Breast epithelium (tissue), 4 donors: ENCODE data around the gene FER. TPM values are rescaled to one million over a fixed set of nuclear protein-coding genes. Genes with fewer than 3 reads are reported as not detected.
"Not testable (repeated sequence)": the region's sequence is repeated elsewhere in the genome, so short reads cannot be mapped to it uniquely, and the experiment has no call there.

ENCODE experiments used
- DNase-seq, 2 donors: peaks; one replicate each; pipeline ENCODE4 v3.0.0-alpha.2; 2019; ENCODE audit warnings: low spot score in 2 of 2
- H3K27ac ChIP-seq, 2 donors: fragments of 200-600 bp; sonication (generic) in 1 of 2; one replicate each; pipeline ENCODE4 v1.5.1; 2016 to 2019; ENCODE audit warnings: mild to moderate bottlenecking in 1 of 2
- H3K27me3 ChIP-seq, 2 donors: fragments of 200-600 bp; sonication (generic) in 1 of 2; one replicate each; pipeline versions ENCODE4 v1.5.1 to v1.6.0; 2017 to 2019; ENCODE audit warnings: control low read depth in 1 of 2, mild to moderate bottlenecking in 1 of 2
- H3K36me3 ChIP-seq: fragments of 200-600 bp; one replicate; pipeline ENCODE4 v1.5.1; 2019
- H3K4me1 ChIP-seq, 2 donors: fragments of 200-600 bp; sonication (generic); one replicate each; pipeline ENCODE4 v1.5.1; 2016 to 2019; ENCODE audit warnings: control low read depth in 1 of 2
- H3K4me3 ChIP-seq, 3 donors: fragments of 200-600 bp; sonication (generic); 1 replicate in 2 of 3; 2 replicates in 1 of 3; pipeline ENCODE4 v1.5.1; 2016 to 2019; ENCODE audit warnings: mild to moderate bottlenecking in 3 of 3, moderate library complexity in 2 of 3
- H3K9me3 ChIP-seq, 2 donors: fragments of 200-600 bp; sonication (generic) in 1 of 2; one replicate each; pipeline ENCODE4 v1.5.1; 2016 to 2019; ENCODE audit warnings: control low read depth in 1 of 2
- CTCF ChIP-seq, 3 donors: fragments of 450-650 bp; IDR thresholded peaks; one replicate each; pipeline ENCODE4 v1.5.1; 2016 to 2017; ENCODE audit warnings: antibody characterized with exemption in 3 of 3, mild to moderate bottlenecking in 3 of 3, moderate library complexity in 3 of 3
- POLR2A ChIP-seq: fragments of 450-650 bp; IDR thresholded peaks from one replicate; pipeline ENCODE4 v1.6.1; 2016; ENCODE audit warnings: antibody characterized with exemption, mild to moderate bottlenecking, moderate library complexity
- POLR2AphosphoS5 ChIP-seq, 3 donors: sonication (generic); formaldehyde crosslinking; IDR thresholded peaks; one replicate each; pipeline ENCODE4 v1.6.1; 2017; ENCODE audit warnings: antibody characterized with exemption in 3 of 3
- intact Hi-C: fragments of 100-400 bp; cut with DNase I; formaldehyde crosslinking; loops from one replicate; pipeline ENCODE4 v1.15.1; 2023; ENCODE audit warnings: low total_unique reads
- total RNA-seq, 3 donors: library from RNA; depleted of rRNA; stranded (reverse); fragments of >200 nt; gene quantifications; one replicate each; pipeline ENCODE4 v1.1.0, GENCODE V29; 2016

The FER gene
- total RNA-seq, 3 donors from 2014 or later = 24.3 to 27.8 (median 27.2) TPM

- DNase-seq = no peak
- H3K27ac ChIP-seq = no peak overlapping the region
- H3K4me1 ChIP-seq = no peaks in the 10 kb centered on the region
- no peaks in the 10 kb centered on the region for H3K9me3 ChIP-seq
- H3K4me3 ChIP-seq = no peak overlapping the region
- no peaks in the 10 kb centered on the region for H3K27me3 ChIP-seq
- no peaks in the 10 kb centered on the region for H3K36me3 ChIP-seq
- intact Hi-C loops = no loop called here
- TF ChIP-seq CTCF (IDR thresholded peaks at IDR 0.05) (no peak), POLR2A (no peak)
Measured at GRCh38 chr5:108830705-108831276, 83.1 kb downstream of the FER start.

GRCh38 chr5:108836492-108836891, 88.8 kb downstream of the FER start:
- no peak overlapping the region for H3K27ac ChIP-seq
- H3K36me3 ChIP-seq = no peaks in the 10 kb centered on the region
- no peak overlapping the region for H3K4me3 ChIP-seq
- no peaks in the 10 kb centered on the region for H3K27me3 ChIP-seq
- no peaks in the 10 kb centered on the region for H3K4me1 ChIP-seq
- TF ChIP-seq CTCF (IDR thresholded peaks at IDR 0.05) (no peak), POLR2A (no peak), POLR2AphosphoS5 (IDR thresholded peaks at IDR 0.05) (no peak)
- no peak for DNase-seq
- H3K9me3 ChIP-seq = no peaks in the 10 kb centered on the region
- intact Hi-C loops = no loop called here

- not testable (repeated sequence) for H3K4me1 ChIP-seq
Measured at GRCh38 chr5:108842260-108842941, 94.7 kb downstream of the FER start.

GRCh38 chr5:108851129-108851528, 103.4 kb downstream of the FER start:
- not testable (repeated sequence) for H3K9me3 ChIP-seq, DNase-seq

More at GRCh38 chr5:108842260-108842941, 94.7 kb downstream of the FER start:
- H3K36me3 ChIP-seq, intact Hi-C loops, H3K27me3 ChIP-seq, H3K4me3 ChIP-seq, H3K9me3 ChIP-seq, DNase-seq, H3K27ac ChIP-seq: not testable (repeated sequence)

GRCh38 chr5:108857905-108858304, 110.2 kb downstream of the FER start:
- DNase-seq = no peak
- no peak overlapping the region for H3K4me3 ChIP-seq
- no peaks in the 10 kb centered on the region for H3K36me3 ChIP-seq
- intact Hi-C loops = no loop called here
- H3K27me3 ChIP-seq = no peaks in the 10 kb centered on the region
- no peaks in the 10 kb centered on the region for H3K4me1 ChIP-seq
- no peaks in the 10 kb centered on the region for H3K9me3 ChIP-seq
- H3K27ac ChIP-seq = no peak overlapping the region
- no peak for TF ChIP-seq POLR2A
- TF ChIP-seq POLR2AphosphoS5 (IDR thresholded peaks at IDR 0.05) = no peak
- TF ChIP-seq CTCF (IDR thresholded peaks at IDR 0.05) = no peak

More at GRCh38 chr5:108851129-108851528, 103.4 kb downstream of the FER start:
- H3K27ac ChIP-seq, H3K4me3 ChIP-seq, H3K36me3 ChIP-seq, H3K4me1 ChIP-seq, intact Hi-C loops, H3K27me3 ChIP-seq: not testable (repeated sequence)

- intact Hi-C loops = no loop called here
- H3K4me1 ChIP-seq = no peaks in the 10 kb centered on the region
- H3K27me3 ChIP-seq = no peaks in the 10 kb centered on the region
- no peaks in the 10 kb centered on the region for H3K9me3 ChIP-seq
- no peak overlapping the region for H3K4me3 ChIP-seq
- DNase-seq = no peak
- TF ChIP-seq POLR2AphosphoS5 (IDR thresholded peaks at IDR 0.05) (no peak), CTCF (IDR thresholded peaks at IDR 0.05) (no peak), POLR2A (no peak)
- H3K36me3 ChIP-seq = no peaks in the 10 kb centered on the region
- no peak overlapping the region for H3K27ac ChIP-seq
Measured at GRCh38 chr5:108858959-108859358, 111.3 kb downstream of the FER start.
